GM18526 (cell line): ENCODE results near the gene PIK3AP1.
A peak's percentile ranks its signal among the peaks of the same experiment; 100 is the strongest.

Source experiments
- POLR2A ChIP-seq: IDR thresholded peaks from 3 replicates; pipeline ENCODE4 v1.6.1; 2011; ENCODE audit not compliant: insufficient read length; ENCODE audit errors: extremely low read depth

Gene PIK3AP1

GRCh38 chr10:96708996-96709395 lies 11.3 kb downstream of the PIK3AP1 start:
- TF ChIP-seq POLR2A, result no peak

- TF ChIP-seq POLR2A, result no peak
Observed at GRCh38 chr10:96708456-96708855, 11.9 kb downstream of the PIK3AP1 start.

- no peak for TF ChIP-seq POLR2A
Observed at GRCh38 chr10:96706331-96706853, 13.9 kb downstream of the PIK3AP1 start.

DNA sequence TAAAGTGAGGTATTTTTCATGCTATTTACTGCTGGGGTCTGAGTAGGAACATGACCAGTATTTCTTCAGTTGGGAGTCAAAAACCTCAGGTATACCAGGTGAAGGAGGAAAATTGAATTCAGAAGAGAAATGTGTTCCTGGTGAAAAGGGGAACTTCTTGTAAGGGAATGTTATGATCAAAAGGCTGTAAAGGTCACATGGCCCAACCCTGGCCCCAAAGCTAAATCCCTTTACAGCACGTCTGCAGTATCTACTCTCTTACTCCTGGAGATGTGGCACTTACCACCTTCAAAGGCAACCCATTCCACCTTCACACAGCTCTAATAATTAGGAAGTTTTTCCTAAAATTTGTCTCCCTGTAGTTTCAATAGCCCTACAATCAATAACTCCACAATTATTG lies 15.2 kb downstream of the PIK3AP1 start:
- no peak for TF ChIP-seq POLR2A

- TF ChIP-seq POLR2A, result no peak
Observed at GRCh38 chr10:96704563-96704962, 15.8 kb downstream of the PIK3AP1 start.

DNA sequence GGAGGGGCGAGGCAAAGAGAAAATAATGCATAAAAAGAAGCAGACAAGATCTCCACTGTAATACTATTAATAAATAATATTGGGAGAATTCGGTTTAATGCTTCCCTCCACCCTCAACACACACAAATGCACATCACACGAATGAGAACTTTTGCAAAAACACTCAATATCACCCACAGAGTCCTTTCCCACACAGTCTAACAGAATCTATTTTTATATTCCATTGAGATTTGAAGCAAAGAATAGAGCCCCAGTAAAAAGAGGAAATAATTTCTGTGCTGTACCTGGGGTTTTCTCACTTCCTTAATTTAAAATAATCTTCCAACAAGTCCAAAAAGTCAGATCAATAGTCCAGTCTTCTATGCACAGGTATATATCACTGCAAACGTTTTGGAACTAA lies 17.0 kb downstream of the PIK3AP1 start:
- TF ChIP-seq POLR2A, result no peak

DNA sequence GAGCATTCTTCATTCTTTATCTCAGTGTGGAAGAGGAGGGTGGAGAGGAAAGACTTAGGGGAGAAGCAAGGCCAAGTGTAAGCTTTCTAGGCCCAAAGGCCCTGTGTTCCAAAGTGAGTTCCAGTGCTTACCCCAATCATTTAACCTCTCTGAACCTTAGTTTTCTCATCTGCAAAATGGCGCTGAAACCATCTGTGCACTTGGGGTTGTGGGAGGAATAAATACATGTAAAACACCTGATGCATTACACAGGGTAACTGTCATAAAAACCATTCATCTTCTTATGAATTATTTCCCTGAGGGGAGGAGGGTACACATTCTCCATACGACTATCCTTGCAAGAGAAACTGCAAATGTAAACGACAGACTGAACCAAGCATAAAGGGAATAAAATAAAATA lies 19.0 kb downstream of the PIK3AP1 start:
- TF ChIP-seq POLR2A, result no peak

DNA sequence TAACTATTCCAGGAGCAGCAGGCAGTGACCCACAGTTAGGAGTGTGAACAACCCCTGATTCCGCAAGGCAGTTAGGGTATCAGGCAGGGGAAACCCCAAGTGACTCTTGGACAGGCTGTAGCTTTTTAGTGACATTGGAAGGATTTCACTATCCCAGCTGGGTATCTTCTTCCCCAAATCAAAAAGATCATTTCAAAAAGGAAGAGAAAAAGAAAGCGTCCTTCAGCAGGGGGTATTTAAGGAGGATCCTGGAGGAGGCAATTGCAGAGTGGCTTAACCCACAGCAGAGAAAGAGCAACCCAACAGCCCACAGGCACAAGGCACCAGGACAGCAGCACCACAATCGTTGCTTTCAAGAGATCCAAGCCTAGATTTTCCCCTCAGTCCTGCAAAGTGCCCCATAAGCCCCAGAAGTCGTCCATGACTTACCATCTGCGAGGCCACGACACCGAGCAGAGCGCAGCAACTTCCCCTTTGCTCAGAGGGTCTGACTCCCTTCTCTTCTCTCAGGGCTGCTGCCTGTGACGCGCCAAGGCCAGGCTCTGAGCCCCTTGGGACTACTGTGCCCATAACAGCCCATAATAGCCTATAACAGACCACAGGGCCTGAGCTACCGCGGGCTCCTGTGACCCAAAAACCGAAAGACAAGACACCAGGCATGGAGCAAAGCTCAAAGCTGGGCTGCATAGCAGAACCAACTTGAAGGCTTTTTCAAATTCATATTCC lies 19.8 kb downstream of the PIK3AP1 start:
- peak; percentile 58 for TF ChIP-seq POLR2A

DNA sequence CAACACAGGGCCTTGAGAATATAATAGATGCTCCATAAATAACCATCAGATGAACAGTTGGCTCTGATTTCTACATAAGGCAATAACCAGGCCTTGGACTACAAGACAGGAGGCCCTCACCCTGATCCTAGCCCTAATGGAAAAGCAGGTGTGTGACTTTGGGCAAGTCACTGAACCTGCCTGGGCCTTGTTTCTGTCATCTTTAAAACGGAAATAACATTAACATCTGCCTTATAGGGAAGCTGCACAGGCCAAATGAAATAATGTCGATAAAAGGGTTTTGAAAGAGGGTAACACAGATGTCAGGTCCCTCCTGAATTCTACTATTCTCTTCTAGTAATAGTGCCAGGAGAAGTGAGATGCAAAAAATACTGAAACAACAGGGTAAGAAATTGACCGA lies 20.7 kb downstream of the PIK3AP1 start:
- TF ChIP-seq POLR2A, result no peak

- no peak for TF ChIP-seq POLR2A
Observed at GRCh38 chr10:96697438-96697837, 22.9 kb downstream of the PIK3AP1 start.

DNA sequence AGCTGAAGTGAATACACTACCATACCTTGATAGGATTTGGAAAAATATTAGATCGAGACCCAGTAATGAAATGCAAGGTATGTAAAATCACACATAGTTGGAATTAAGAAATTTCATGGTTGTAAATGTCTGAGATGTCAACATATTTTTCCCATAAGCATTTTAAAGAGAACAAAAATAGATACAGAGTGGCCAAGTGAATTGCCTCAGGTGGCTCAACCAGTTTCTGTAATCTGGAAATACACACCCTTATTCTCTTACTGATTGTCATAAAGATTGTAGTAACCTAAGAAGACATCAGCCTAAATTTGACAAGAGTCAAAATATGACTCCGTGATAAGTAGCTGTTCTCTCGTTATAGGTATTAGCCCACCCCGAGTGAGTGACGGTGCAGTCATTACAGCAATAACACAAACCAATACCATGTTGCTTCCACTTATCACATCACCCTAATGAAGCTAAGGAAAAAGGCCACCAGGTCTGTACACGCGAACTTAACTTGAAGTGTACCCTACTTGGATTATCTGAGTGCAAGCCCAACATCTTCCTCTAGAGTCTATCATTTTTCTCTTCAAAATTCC lies 23.4 kb downstream of the PIK3AP1 start:
- TF ChIP-seq POLR2A, result no peak

- no peak for TF ChIP-seq POLR2A
Observed at GRCh38 chr10:96695975-96696634, 24.2 kb downstream of the PIK3AP1 start.

DNA sequence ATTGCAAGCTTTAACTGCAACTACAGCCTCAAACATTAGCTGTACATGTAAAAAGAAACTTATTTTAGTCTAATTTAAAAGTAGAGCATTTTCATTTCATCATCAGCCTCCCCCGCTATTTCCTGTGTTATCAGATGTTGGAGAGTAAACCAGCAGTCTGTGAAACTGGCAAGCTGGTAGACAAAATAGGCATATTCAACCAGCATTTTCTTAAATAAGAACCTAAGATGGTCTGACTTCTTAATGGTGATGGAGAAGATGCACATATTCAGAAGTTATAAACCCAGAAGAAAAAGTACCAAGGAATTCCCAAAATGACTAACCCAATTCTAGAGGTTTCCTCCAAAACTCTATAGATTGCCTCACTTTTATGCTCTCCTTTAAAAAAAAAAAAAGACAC lies 24.9 kb downstream of the PIK3AP1 start:
- TF ChIP-seq POLR2A, result no peak

DNA sequence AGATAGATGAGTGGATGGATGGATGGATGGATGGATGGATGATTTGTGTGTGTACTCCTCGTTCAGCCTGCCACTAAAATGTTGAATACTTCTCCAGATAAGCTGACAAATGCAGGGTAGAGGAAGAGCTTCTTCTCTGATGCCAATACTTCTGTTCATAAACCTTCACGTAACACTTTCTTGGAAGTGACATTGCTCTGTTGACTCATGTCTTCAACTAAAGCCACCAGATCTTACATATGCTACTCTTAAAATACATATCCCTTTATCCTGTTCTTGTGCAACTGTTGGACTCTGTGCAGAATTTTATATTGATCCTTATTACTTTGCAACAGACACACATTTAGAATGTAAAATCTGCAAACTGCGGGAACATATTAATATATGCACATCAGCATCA lies 26.9 kb downstream of the PIK3AP1 start:
- TF ChIP-seq POLR2A, result no peak

GRCh38 chr10:96692427-96692826 lies 27.9 kb downstream of the PIK3AP1 start:
- no peak for TF ChIP-seq POLR2A

DNA sequence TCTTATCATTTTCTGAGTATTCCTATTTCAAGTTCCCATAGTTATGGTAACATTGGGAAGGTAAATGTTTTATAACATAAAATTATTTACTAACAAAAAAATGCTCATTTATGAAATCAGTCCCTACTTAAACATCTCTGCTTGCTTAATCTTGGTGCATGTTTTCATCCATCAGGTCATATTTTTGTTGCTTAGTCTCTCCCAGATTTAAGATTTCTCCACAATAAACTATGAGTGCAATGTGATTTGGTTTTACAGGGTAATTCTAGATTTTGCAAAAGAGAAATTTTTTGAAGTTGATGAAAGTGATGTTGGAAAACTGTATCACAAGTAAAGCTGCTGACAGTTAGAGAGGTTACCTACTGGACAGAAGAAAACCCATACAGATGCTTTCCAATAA lies 28.6 kb downstream of the PIK3AP1 start:
- no peak for TF ChIP-seq POLR2A

DNA sequence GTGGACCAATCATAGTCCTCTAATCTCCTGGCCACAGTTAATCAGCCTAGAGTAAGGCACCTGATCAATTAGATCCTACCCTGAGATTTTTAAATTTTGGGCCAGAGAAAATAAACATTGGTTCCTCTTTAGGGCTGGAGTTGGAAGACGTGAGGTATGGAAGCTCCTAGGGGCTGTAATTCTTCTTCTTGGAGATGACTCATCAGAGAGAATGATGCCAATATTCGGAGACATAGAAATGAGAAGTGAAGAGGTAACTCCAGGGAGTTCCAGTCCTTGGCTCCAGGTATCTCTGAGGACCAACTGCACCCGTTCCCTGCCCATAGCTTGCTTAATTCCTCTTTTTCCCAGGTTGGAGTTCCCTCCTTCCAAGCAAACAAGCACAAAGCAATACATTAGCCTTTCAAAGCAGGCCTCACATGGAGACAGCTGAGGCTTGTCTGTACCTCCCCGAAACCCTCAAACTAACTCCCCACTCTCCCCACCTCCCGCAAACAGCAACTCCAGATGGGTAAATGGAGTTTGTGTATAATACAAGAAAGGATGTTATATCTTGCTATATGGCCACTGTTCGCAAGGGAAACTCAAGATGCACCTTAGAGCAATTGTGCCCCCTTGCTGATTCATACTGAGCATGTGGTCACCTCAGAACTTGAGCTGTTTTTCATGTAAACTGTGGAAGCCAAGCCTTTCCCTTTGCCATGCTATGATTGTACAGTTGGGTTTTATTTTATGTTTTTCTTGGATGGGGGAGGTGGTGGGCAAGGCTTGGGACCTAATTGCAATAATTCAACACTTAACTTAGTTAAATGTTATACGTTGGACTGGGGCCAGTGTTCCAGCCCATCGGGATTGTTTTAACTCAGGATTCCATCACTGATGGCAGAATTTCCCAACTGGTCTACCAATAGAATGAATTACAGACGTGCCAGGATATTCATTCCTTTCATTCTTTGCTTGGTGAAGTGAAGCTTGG lies 29.3 kb downstream of the PIK3AP1 start:
- no peak for TF ChIP-seq POLR2A
